ENCODE data around the gene DNAI4.

Gene DNAI4

GRCh38 chr1:66890621-66891020, 34.0 kb downstream of the DNAI4 start (continued):
- TF ChIP-seq MYNN (tag by site-specific recombination; IDR thresholded peaks at IDR 0.05; ENCODE audit: borderline replicate concordance), result no peak
- TF ChIP-seq ZNF621 (tag by site-specific recombination; IDR thresholded peaks at IDR 0.05), result no peak
- TF ChIP-seq ZNF600 (tag by site-specific recombination; IDR thresholded peaks at IDR 0.05), result no peak
- TF ChIP-seq SP2 (tag by site-specific recombination; IDR thresholded peaks at IDR 0.05), result no peak
- no peak for TF ChIP-seq TCF7L2 (IDR thresholded peaks at IDR 0.05; ENCODE audit: borderline replicate concordance, low read depth, low read length)
- no peak for TF ChIP-seq ZNF350 (tag by site-specific recombination; IDR thresholded peaks at IDR 0.05)

- H3K9me3 ChIP-seq (ENCODE audit: control insufficient read depth, insufficient read depth, low read depth, low read length), result no peaks in the 10 kb centered on the region
- H3K4me3 ChIP-seq (ENCODE audit: low read depth, low read length), result no peak overlapping the region
- CTCF ChIA-PET, result no interaction called here
- TF ChIP-seq ZNF558 (tag by site-specific recombination; IDR thresholded peaks at IDR 0.05) (no peak), WT1 (tag by site-specific recombination; IDR thresholded peaks at IDR 0.05) (no peak), ZNF530 (tag by site-specific recombination; IDR thresholded peaks at IDR 0.05; ENCODE audit: low read depth) (no peak), ZNF548 (tag by site-specific recombination; IDR thresholded peaks at IDR 0.05) (no peak), SP7 (tag by site-specific recombination; IDR thresholded peaks at IDR 0.05) (no peak)
- POLR2A ChIA-PET, result no interaction called here
- H3K4me1 ChIP-seq (ENCODE audit: control insufficient read depth, insufficient read depth, low read length), result no peaks in the 10 kb centered on the region
- H3K27ac ChIP-seq (ENCODE audit: extremely low read depth, low read depth, low read length), result no peak overlapping the region
- no peaks in the 10 kb centered on the region for H3K36me3 ChIP-seq (ENCODE audit: control insufficient read depth in 2 of 2, insufficient read depth in 1 of 2, low read length in 2 of 2)
These were observed 35.6 kb downstream of the DNAI4 start for GRCh38 chr1:66889030-66889429.

DNA sequence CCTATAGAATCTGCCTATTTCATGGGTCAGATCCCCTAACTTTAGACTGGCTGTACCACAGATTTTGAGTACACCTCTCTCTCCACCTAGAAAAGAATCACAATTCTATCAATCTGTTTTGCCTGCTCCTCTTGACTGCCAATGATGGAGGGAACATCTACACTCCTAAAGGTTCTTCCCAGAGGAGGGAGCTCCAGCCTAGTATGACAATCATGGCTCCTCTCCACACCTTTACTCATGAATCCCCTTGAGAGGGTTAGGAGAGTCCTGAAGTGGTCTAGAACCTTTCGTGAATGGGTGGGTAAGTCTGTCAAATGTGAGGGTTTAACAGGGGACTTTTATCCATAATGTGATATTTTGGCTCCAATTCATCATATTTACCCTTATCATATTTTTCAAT, 48.0 kb downstream of the DNAI4 start:
- Histone ChIP-seq H3K9me3 (ENCODE audit: control insufficient read depth, insufficient read depth, low read depth, low read length) (no peaks in the 10 kb centered on the region), H3K4me1 (ENCODE audit: control insufficient read depth, insufficient read depth, low read length) (no peaks in the 10 kb centered on the region), H3K27ac (ENCODE audit: extremely low read depth, low read depth, low read length) (no peak overlapping the region), H3K4me3 (ENCODE audit: low read depth, low read length) (no peak overlapping the region), H3K36me3 (ENCODE audit: control insufficient read depth in 2 of 2, insufficient read depth in 1 of 2, low read length in 2 of 2) (no peaks in the 10 kb centered on the region)
- ChIA-PET POLR2A (no interaction called here), CTCF (no interaction called here)
- TF ChIP-seq, protein P1, sequence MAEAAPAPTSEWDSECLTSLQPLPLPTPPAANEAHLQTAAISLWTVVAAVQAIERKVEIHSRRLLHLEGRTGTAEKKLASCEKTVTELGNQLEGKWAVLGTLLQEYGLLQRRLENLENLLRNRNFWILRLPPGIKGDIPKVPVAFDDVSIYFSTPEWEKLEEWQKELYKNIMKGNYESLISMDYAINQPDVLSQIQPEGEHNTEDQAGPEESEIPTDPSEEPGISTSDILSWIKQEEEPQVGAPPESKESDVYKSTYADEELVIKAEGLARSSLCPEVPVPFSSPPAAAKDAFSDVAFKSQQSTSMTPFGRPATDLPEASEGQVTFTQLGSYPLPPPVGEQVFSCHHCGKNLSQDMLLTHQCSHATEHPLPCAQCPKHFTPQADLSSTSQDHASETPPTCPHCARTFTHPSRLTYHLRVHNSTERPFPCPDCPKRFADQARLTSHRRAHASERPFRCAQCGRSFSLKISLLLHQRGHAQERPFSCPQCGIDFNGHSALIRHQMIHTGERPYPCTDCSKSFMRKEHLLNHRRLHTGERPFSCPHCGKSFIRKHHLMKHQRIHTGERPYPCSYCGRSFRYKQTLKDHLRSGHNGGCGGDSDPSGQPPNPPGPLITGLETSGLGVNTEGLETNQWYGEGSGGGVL (tag by site-specific recombination; IDR thresholded peaks at IDR 0.05), result no peak
- TF ChIP-seq SP2 (tag by site-specific recombination; IDR thresholded peaks at IDR 0.05) (no peak), ZNF521 (tag by site-specific recombination; IDR thresholded peaks at IDR 0.05) (no peak), ZNF2 (tag by site-specific recombination; IDR thresholded peaks at IDR 0.05) (no peak), EGR2 (tag by site-specific recombination; IDR thresholded peaks at IDR 0.05; ENCODE audit: low read depth) (no peak)

- no peaks in the 10 kb centered on the region for H3K4me1 ChIP-seq (ENCODE audit: control insufficient read depth, insufficient read depth, low read length)
- H3K4me3 ChIP-seq (ENCODE audit: low read depth, low read length), result no peak overlapping the region
- ChIA-PET CTCF (interaction anchor here (0.6 kb wide), 1 partner anchor 9 kb away, joined by 3 read pairs; no protein-coding TSS in a partner anchor), POLR2A (no interaction called here)
- H3K27ac ChIP-seq (ENCODE audit: extremely low read depth, low read depth, low read length), result no peak overlapping the region
- H3K36me3 ChIP-seq (ENCODE audit: control insufficient read depth in 2 of 2, insufficient read depth in 1 of 2, low read length in 2 of 2), result no peaks in the 10 kb centered on the region
- H3K9me3 ChIP-seq (ENCODE audit: control insufficient read depth, insufficient read depth, low read depth, low read length), result no peaks in the 10 kb centered on the region
- no peak for TF ChIP-seq ZNF37A (tag by site-specific recombination; IDR thresholded peaks at IDR 0.05)
- no peak for TF ChIP-seq ZNF514 (tag by site-specific recombination; IDR thresholded peaks at IDR 0.05)
- no peak for TF ChIP-seq ZNF155 (tag by site-specific recombination; IDR thresholded peaks at IDR 0.05)
- no peak for TF ChIP-seq ZBTB21 (tag by site-specific recombination; IDR thresholded peaks at IDR 0.05)
- no peak for TF ChIP-seq GLI2 (tag by site-specific recombination; IDR thresholded peaks at IDR 0.05; ENCODE audit: borderline replicate concordance, low read depth)
- TF ChIP-seq, protein P2, sequence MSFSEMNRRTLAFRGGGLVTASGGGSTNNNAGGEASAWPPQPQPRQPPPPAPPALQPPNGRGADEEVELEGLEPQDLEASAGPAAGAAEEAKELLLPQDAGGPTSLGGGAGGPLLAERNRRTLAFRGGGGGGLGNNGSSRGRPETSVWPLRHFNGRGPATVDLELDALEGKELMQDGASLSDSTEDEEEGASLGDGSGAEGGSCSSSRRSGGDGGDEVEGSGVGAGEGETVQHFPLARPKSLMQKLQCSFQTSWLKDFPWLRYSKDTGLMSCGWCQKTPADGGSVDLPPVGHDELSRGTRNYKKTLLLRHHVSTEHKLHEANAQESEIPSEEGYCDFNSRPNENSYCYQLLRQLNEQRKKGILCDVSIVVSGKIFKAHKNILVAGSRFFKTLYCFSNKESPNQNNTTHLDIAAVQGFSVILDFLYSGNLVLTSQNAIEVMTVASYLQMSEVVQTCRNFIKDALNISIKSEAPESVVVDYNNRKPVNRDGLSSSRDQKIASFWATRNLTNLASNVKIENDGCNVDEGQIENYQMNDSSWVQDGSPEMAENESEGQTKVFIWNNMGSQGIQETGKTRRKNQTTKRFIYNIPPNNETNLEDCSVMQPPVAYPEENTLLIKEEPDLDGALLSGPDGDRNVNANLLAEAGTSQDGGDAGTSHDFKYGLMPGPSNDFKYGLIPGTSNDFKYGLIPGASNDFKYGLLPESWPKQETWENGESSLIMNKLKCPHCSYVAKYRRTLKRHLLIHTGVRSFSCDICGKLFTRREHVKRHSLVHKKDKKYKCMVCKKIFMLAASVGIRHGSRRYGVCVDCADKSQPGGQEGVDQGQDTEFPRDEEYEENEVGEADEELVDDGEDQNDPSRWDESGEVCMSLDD (tag by site-specific recombination; IDR thresholded peaks at IDR 0.05), result no peak
- no peak for TF ChIP-seq ZNF138 (tag by site-specific recombination; IDR thresholded peaks at IDR 0.05; ENCODE audit: borderline replicate concordance)
- TF ChIP-seq GLIS1 (tag by site-specific recombination; IDR thresholded peaks at IDR 0.05), result no peak
- no peak for TF ChIP-seq HOXD13 (CRISPR knock-in tag; IDR thresholded peaks at IDR 0.05; ENCODE audit: borderline replicate concordance)
- no peak for TF ChIP-seq IKZF3 (tag by site-specific recombination; IDR thresholded peaks at IDR 0.05)
- no peak for TF ChIP-seq ZBTB48 (tag by site-specific recombination; IDR thresholded peaks at IDR 0.05)
- no peak for TF ChIP-seq ZNF510 (tag by site-specific recombination; IDR thresholded peaks at IDR 0.05; ENCODE audit: insufficient replicate concordance)
- no peak for TF ChIP-seq ZFP37 (tag by site-specific recombination; IDR thresholded peaks at IDR 0.05)
These were observed 51.5 kb downstream of the DNAI4 start for GRCh38 chr1:66873111-66873510.

Data from HEK293 (cell line).